AG04450 (cell line): ENCODE results near the gene CLSTN1. TPM values are rescaled to one million over a fixed set of nuclear protein-coding genes. Genes with fewer than 3 reads are reported as not detected.

Source experiments
- CTCF ChIA-PET: fragments of 300-600, 350-600 bp; formaldehyde crosslinking; extraction: SDS; loops from one replicate; lab custom pipeline; 2022; ENCODE audit warnings: antibody characterized with exemption, inconsistent platforms; lab: Charles Lee
- POLR2A ChIA-PET: fragments of 350-600 bp; formaldehyde crosslinking; extraction: SDS; loops from one replicate; lab custom pipeline; 2021; ENCODE audit warnings: antibody characterized with exemption, inconsistent platforms; lab: Yijun Ruan, JAX
- DNase-seq: peaks from one replicate; pipeline ENCODE4 v3.0.0-alpha.2; 2011; ENCODE audit warnings: low read depth, low spot score
- H3K27ac ChIP-seq: one replicate; pipeline ENCODE4 v1.5.1; 2012; ENCODE audit warnings: low read depth, low read length, control low read depth
- H3K27me3 ChIP-seq: one replicate; pipeline ENCODE4 v1.6.0; 2012; ENCODE audit warnings: low read length; ENCODE audit not compliant: control insufficient read depth, insufficient read depth
- H3K4me3 ChIP-seq: 2 replicates; pipeline ENCODE4 v1.5.1; 2011; ENCODE audit warnings: mild to moderate bottlenecking, low read depth, low read length, control low read depth
- H3K9me3 ChIP-seq: 2 replicates; pipeline ENCODE4 v1.5.1; 2012; ENCODE audit warnings: low read length; ENCODE audit not compliant: control insufficient read depth, insufficient read depth
- CTCF ChIP-seq: IDR thresholded peaks from 2 replicates; pipeline ENCODE4 v1.5.1; 2011; ENCODE audit warnings: low read depth, low read length, control low read depth, inconsistent platforms
- polyA plus RNA-seq: library from polyadenylated mRNA; depleted of rRNA; stranded (reverse); fragments of >200 nt; gene quantifications from 2 replicates; pipeline ENCODE4 v1.2.3, GENCODE V29; 2011

The CLSTN1 gene
- polyA plus RNA-seq, 1 experiment: 35.2 TPM

- no peak for DNase-seq
- Histone ChIP-seq H3K9me3 (peaks cover 3% of the 10 kb centered on the region), H3K27ac (peak overlapping the region; percentile 52), H3K4me3 (no peak overlapping the region), H3K27me3 (no peaks in the 10 kb centered on the region)
- ChIA-PET CTCF (no interaction called here), POLR2A (interaction anchor here (0.8 kb wide), 1 partner anchor 14 kb away, joined by 5 read pairs; no protein-coding TSS in a partner anchor)
- no peak for TF ChIP-seq CTCF
These were observed 118.2 kb downstream of the CLSTN1 start for GRCh38 chr1:9705337-9706093.

- no peak overlapping the region for H3K27ac ChIP-seq
- no peak overlapping the region for H3K4me3 ChIP-seq
- H3K9me3 ChIP-seq: peaks cover 3% of the 10 kb centered on the region
- ChIA-PET POLR2A (no interaction called here), CTCF (interaction anchor here (0.7 to 1.4 kb wide), 2 partner anchors 9 to 88 kb away, joined by 3 to 4 read pairs; no protein-coding TSS in a partner anchor)
- no peaks in the 10 kb centered on the region for H3K27me3 ChIP-seq
- TF ChIP-seq CTCF: no peak
- no peak for DNase-seq
These were observed 120.1 kb downstream of the CLSTN1 start for GRCh38 chr1:9703681-9704080.

- ChIA-PET POLR2A (no interaction called here), CTCF (interaction anchor here (0.6 to 2.0 kb wide), 7 partner anchors 9 to 166 kb away, joined by 3 to 12 read pairs (median 4); no protein-coding TSS in a partner anchor)
- TF ChIP-seq CTCF: no peak
- H3K9me3 ChIP-seq: peaks cover 3% of the 10 kb centered on the region
- DNase-seq: no peak
- H3K27ac ChIP-seq: no peak overlapping the region
- no peaks in the 10 kb centered on the region for H3K27me3 ChIP-seq
- H3K4me3 ChIP-seq: no peak overlapping the region
These were observed 120.6 kb downstream of the CLSTN1 start for GRCh38 chr1:9703165-9703509.

- no peak overlapping the region for H3K4me3 ChIP-seq
- CTCF ChIA-PET: interaction anchor here (0.6 to 2.0 kb wide), 8 partner anchors 11 to 744 kb away, joined by 3 to 10 read pairs (median 4); no protein-coding TSS in a partner anchor
- no peak overlapping the region for H3K27ac ChIP-seq
- no peaks in the 10 kb centered on the region for H3K27me3 ChIP-seq
- POLR2A ChIA-PET: no interaction called here
- DNase-seq: no peak
- no peak for TF ChIP-seq CTCF
- peaks cover 3% of the 10 kb centered on the region for H3K9me3 ChIP-seq
These were observed 122.1 kb downstream of the CLSTN1 start for GRCh38 chr1:9701665-9702064.

- CTCF ChIA-PET: no interaction called here
- H3K4me3 ChIP-seq: no peak overlapping the region
- no peak for DNase-seq
- no peak for TF ChIP-seq CTCF
- POLR2A ChIA-PET: interaction anchor here (0.5 to 0.6 kb wide), 2 partner anchors 48 to 513 kb away, joined by 3 to 6 read pairs; no protein-coding TSS in a partner anchor
- H3K27ac ChIP-seq: peak overlapping the region; percentile 75
- H3K27me3 ChIP-seq: no peaks in the 10 kb centered on the region
- H3K9me3 ChIP-seq: peaks cover 3% of the 10 kb centered on the region
These were observed 123.4 kb downstream of the CLSTN1 start for GRCh38 chr1:9700340-9700739.
